GM19397 (cell line): ENCODE measurements around the gene FGD2.

Experiments
- ATAC-seq: cut with Tn5 transposase; IDR thresholded peaks from one replicate; pipeline ENCODE4 v1.9.1; 2021; ENCODE audit warnings: mild to moderate bottlenecking, moderate library complexity; ENCODE audit not compliant: unreplicated experiment

The FGD2 gene, protein sequence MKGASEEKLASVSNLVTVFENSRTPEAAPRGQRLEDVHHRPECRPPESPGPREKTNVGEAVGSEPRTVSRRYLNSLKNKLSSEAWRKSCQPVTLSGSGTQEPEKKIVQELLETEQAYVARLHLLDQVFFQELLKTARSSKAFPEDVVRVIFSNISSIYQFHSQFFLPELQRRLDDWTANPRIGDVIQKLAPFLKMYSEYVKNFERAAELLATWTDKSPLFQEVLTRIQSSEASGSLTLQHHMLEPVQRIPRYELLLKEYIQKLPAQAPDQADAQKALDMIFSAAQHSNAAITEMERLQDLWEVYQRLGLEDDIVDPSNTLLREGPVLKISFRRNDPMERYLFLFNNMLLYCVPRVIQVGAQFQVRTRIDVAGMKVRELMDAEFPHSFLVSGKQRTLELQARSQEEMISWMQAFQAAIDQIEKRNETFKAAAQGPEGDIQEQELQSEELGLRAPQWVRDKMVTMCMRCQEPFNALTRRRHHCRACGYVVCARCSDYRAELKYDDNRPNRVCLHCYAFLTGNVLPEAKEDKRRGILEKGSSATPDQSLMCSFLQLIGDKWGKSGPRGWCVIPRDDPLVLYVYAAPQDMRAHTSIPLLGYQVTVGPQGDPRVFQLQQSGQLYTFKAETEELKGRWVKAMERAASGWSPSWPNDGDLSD

GRCh38 chr6:37005061-37005810, at the start of gene FGD2:
Gene FGD2 (plus strand): TSS chr6:37005655. CDS start chr6:37005818, 163 bp downstream.
- peak; percentile 53 for ATAC-seq

- ATAC-seq, result no peak
These were observed 49.6 kb upstream of the FGD2 start for GRCh38 chr6:36955671-36956445.

DNA sequence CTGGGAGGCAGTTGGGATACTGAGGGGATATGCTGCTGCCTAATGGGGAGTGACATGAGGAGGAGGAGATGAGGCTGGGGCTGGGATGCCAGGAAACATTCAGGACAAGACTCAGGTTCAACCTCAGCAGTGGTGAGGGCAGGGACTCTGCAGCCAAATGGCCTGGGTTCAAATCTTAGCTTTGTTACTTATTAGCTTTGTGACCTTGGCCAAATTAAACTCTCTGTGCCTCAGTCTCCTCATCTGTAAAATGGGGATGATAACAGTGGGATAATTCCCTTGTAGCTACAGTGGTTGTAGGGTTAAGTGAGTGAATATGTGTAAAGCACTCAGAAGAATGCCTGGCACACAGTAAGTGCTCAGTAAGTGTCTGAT, 49.0 kb upstream of the FGD2 start:
- no peak for ATAC-seq

DNA sequence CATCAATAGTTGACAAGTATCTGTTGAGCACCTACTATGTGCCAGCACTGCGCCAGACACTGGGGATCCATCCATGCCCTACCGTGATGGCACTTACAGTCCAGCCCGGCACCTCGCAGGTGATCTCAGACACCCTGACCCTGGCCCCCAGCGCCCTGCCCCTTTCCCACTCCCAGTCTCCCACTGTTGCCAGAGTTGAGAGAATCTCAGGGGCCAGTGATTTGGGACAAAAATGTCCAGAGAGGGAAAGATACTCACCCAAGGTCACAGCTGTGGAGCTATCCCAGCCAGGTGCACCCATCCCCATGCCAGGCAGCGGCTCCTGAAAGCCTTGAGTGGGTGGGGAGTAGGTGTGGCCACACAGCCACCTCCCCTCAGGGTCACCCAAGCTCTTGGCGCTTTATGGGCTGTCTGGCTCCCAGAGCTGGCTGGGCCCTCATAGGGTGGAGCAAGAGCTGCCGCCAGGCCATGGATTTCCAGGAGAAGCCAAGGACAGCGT, 47.6 kb upstream of the FGD2 start:
- no peak for ATAC-seq

- ATAC-seq, result no peak
These were observed 46.5 kb upstream of the FGD2 start for GRCh38 chr6:36958775-36959554.

- no peak for ATAC-seq
These were observed 45.8 kb upstream of the FGD2 start for GRCh38 chr6:36959555-36960250.

GRCh38 chr6:36961441-36962435, 43.7 kb upstream of the FGD2 start:
- ATAC-seq, result no peak

DNA sequence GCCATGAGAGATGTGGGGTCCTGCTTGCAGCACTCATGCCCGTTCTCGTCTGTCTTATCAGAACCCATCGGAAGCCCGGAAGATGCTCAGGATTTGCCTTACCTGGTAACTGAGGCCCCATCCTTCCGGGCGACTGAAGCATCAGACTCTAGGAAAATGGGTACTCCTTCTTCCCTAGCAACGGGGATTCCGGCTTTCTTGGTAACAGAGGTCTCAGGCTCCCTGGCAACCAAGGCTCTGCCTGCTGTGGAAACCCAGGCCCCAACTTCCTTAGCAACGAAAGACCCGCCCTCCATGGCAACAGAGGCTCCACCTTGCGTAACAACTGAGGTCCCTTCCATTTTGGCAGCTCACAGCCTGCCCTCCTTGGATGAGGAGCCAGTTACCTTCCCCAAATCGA, 42.6 kb upstream of the FGD2 start:
- ATAC-seq, result no peak

- no peak for ATAC-seq
These were observed 41.8 kb upstream of the FGD2 start for GRCh38 chr6:36963451-36964290.

- no peak for ATAC-seq
These were observed 41.1 kb upstream of the FGD2 start for GRCh38 chr6:36964349-36964748.

DNA sequence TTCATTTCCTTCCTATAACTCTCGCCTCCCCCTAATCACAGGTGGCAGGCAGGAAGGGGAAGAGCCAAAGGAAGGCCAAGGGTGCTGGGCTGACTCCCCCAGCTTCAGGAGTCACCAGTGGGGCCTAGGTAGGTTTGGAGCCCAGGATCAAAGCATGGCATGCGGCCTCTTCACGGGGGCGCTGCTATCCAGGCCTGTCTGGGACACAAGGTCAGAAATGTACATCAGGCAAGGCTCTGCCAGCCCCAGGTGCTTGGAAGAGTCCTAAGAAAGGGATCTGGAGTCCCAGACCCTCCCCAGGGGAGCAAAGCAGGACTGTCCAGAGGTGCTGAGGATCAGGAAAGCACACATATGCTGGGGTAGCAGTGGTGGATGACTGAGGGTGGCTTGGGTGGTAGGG, 40.5 kb upstream of the FGD2 start:
- no peak for ATAC-seq

- ATAC-seq, result no peak
These were observed 38.2 kb upstream of the FGD2 start for GRCh38 chr6:36967301-36967700.

DNA sequence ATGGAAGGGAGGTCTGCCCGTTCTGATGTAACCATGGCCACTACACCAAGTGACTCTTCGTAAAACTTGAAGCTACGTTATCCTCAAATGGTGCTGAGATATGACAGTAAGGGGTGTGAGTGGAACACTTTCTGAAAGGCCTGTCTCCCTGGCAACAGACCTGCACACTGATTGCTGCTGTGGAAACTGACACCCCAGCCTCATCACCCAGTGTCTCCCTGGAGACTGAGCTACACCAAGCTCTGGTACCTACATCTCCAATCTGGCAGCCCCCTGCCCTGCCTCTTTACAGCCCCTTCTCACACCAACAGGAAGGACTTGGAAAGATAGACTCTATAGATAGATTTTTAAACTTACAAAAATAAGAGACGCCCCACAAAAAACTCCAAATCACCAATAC, 37.7 kb upstream of the FGD2 start:
- ATAC-seq, result no peak

DNA sequence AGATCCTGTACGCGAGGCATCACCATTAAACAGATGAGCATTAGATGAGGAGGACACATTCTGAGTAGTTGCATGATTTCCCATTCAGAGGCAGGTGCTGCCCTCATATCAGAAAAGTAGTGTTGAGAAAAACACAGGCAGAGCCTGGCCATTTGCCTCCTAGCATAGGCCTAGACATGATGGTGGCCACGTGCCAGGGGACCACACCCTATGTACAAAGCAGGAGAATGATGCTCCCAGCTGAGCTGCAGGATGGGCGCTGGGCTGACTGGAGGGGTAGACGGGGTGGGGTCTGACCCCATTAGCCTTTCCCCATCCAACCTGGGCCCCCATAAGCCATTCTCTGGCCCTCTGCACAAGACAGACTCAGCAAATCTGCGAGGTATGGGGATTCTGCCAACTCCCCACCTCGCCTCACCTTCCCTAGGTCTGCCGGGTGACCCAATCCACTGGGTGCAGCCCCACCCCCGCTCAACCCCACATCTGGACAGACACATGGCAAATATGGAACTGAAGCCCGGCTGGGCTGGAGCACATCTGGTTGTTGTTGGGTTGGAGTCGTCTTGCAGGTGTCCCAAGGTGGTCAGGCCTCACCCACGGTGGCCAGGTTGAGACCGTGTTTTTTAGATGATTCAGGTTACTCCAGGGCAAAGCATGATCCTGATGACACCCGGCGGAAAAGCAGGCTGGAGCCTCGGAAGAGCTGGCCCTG, 37.0 kb upstream of the FGD2 start:
- ATAC-seq, result no peak

- ATAC-seq, result no peak
These were observed 36.2 kb upstream of the FGD2 start for GRCh38 chr6:36969240-36969691.

- no peak for ATAC-seq
These were observed 35.2 kb upstream of the FGD2 start for GRCh38 chr6:36969988-36970891.
